Measurements from ENCODE around the gene FILIP1L. TPM values are rescaled to one million over a fixed set of nuclear protein-coding genes. Genes with fewer than 3 reads are reported as not detected.

Gene FILIP1L
- total and polyA plus RNA-seq, 2 of the 13 experiments (the other 11 are each of a cell fraction or from before 2014, with no cell fraction given): 8.1 to 187 TPM

- TF ChIP-seq POGK (CRISPR knock-in tag; conservative IDR thresholded peaks at IDR 0.05) (no peak), TSC22D2 (CRISPR knock-in tag; IDR thresholded peaks at IDR 0.05; ENCODE audit: borderline replicate concordance) (no peak), HMGA1 (CRISPR knock-in tag; conservative IDR thresholded peaks at IDR 0.05) (no peak), CEBPB (IDR thresholded peaks at IDR 0.05; ENCODE audit: borderline replicate concordance, low read depth, low read length) (peak; percentile 81), EEA1 (CRISPR knock-in tag; IDR thresholded peaks at IDR 0.05; ENCODE audit: borderline replicate concordance) (no peak), ZNF652 (CRISPR knock-in tag; IDR thresholded peaks at IDR 0.05; ENCODE audit: borderline replicate concordance, low read depth) (no peak), SNRNP70 (IDR thresholded peaks at IDR 0.05; ENCODE audit: low read depth, low read length) (no peak), ATF3 (CRISPR knock-in tag; IDR thresholded peaks at IDR 0.05) (peak; percentile 52; the same call in 1 of the 2 replicates), TARDBP (CRISPR knock-in tag; IDR thresholded peaks at IDR 0.05) (0 out of 2 replicates have a peak, but pooled peaks have one; percentile 3), GLI4 (CRISPR knock-in tag; IDR thresholded peaks at IDR 0.05; ENCODE audit: borderline replicate concordance) (no peak), ZNF883 (CRISPR knock-in tag; IDR thresholded peaks at IDR 0.05; ENCODE audit: not compliant biosample characterization) (no peak), HOXA5 (CRISPR knock-in tag; IDR thresholded peaks at IDR 0.05) (0 out of 2 replicates have a peak, but pooled peaks have one; percentile 22), ZNF513 (CRISPR knock-in tag; conservative IDR thresholded peaks at IDR 0.05) (no peak), CREM (IDR thresholded peaks at IDR 0.05) (peak; percentile 18; the same call in 1 of the 2 replicates), CREM (CRISPR knock-in tag; IDR thresholded peaks at IDR 0.05) (no peak), ZNF589 (CRISPR knock-in tag; conservative IDR thresholded peaks at IDR 0.05) (no peak), ZFP62 (CRISPR knock-in tag; IDR thresholded peaks at IDR 0.05) (no peak), ZNF574 (CRISPR knock-in tag; IDR thresholded peaks at IDR 0.05) (no peak)
Measured at GRCh38 chr3:99846477-99847160, 267.7 kb downstream of the FILIP1L start (continued).

Data from HepG2 (cell line).